Measurements from ENCODE around the gene CTBP2. TPM values are rescaled to one million over a fixed set of nuclear protein-coding genes. Genes with fewer than 3 reads are reported as not detected.

Gene CTBP2
- total and polyA plus RNA-seq, 4 donors, result 19.2 to 80.6 (median 63.2) TPM

DNA sequence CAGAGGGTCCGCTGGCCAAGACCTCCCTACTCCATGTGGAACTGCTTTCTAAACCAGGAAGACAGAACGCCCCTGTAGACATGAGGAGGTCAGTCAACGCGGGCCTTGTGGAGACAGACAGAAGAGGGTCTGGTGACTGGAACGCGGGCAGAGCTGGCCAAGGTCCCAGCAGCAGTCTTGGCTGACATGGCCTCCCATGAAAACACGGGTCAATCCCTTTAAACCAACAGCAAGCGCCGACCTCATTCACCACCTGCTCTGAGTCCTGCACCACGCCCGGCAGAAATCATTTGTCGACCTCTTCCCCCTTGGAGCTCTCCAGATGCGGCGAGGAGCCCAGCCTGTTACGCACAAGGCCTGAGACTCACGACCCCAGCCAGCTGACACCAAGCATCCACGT is 140.0 kb downstream of the CTBP2 start:
- no peak for DNase-seq
- H3K27me3 ChIP-seq (ENCODE audit: control insufficient read depth in 3 of 3, insufficient read depth in 3 of 3, low read length in 2 of 3), result no peaks in the 10 kb centered on the region
- TF ChIP-seq, protein P1, sequence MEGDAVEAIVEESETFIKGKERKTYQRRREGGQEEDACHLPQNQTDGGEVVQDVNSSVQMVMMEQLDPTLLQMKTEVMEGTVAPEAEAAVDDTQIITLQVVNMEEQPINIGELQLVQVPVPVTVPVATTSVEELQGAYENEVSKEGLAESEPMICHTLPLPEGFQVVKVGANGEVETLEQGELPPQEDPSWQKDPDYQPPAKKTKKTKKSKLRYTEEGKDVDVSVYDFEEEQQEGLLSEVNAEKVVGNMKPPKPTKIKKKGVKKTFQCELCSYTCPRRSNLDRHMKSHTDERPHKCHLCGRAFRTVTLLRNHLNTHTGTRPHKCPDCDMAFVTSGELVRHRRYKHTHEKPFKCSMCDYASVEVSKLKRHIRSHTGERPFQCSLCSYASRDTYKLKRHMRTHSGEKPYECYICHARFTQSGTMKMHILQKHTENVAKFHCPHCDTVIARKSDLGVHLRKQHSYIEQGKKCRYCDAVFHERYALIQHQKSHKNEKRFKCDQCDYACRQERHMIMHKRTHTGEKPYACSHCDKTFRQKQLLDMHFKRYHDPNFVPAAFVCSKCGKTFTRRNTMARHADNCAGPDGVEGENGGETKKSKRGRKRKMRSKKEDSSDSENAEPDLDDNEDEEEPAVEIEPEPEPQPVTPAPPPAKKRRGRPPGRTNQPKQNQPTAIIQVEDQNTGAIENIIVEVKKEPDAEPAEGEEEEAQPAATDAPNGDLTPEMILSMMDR (IDR thresholded peaks at IDR 0.05; ENCODE audit: control extremely low read depth, extremely low read depth), result no peak
- no peak overlapping the region for H3K4me3 ChIP-seq
- peaks cover 0 to 4% (median 0%) of the 10 kb centered on the region in 4 donors for H3K9me3 ChIP-seq (ENCODE audit: control insufficient read depth in 4 of 4, insufficient read depth in 3 of 4, low read length in 3 of 4)
- 94 to 95% methylated on average over 17 of the region's 17 CpGs for WGBS, 2 donors
- H3K36me3 ChIP-seq (ENCODE audit: control insufficient read depth in 4 of 4, insufficient read depth in 4 of 4, low read length in 4 of 4), result peaks cover 0 to 14% (median 5%) of the 10 kb centered on the region in 4 donors
- no peak overlapping the region for H3K9ac ChIP-seq (ENCODE audit: insufficient read depth in 1 of 2, low read length in 2 of 2)
- H3K27ac ChIP-seq (ENCODE audit: low read depth in 1 of 2, low read length in 1 of 2), result no peak overlapping the region
- ATAC-seq (ENCODE audit: insufficient read depth, low FRiP score), result no peak
- H3K4me1 ChIP-seq (ENCODE audit: control insufficient read depth in 5 of 5, insufficient read depth in 5 of 5, low read length in 5 of 5), result peaks cover 25 to 45% (median 31%) of the 10 kb centered on the region in 5 donors

DNA sequence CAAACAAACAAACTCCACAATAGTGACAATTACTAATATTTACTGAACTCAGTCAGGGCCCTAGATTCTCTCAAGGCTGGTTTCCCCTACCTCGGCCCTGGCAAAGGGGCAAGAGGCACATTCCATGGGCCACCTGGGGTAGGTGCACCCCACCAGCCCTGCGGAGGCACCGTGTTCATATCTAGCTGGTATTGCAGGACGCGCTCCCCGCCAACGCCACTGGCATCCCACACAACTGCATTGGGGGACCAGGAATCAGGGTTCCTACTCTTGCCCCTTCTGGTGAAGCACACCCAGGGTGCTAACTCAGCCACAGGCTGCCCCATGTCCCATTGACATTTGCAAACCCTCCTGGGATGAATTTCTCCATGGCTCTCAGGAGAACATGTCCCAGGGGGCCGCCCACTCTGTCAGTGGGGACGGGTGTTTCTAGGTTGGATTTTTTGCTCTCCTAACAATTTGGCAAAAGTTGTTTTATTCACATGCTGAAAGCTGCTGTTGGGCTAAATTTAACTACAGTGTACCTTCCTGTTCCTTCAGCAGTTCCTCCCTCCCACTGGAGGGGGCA is 141.7 kb downstream of the CTBP2 start:
- peaks cover 18 to 41% (median 34%) of the 10 kb centered on the region in 5 donors for H3K4me1 ChIP-seq (ENCODE audit: control insufficient read depth in 5 of 5, insufficient read depth in 5 of 5, low read length in 5 of 5)
- ATAC-seq (ENCODE audit: insufficient read depth, low FRiP score) (no peak), DNase-seq (no peak)
- H3K4me3 ChIP-seq, result no peak overlapping the region
- peaks cover 0 to 14% (median 6%) of the 10 kb centered on the region in 4 donors for H3K36me3 ChIP-seq (ENCODE audit: control insufficient read depth in 4 of 4, insufficient read depth in 4 of 4, low read length in 4 of 4)
- H3K27me3 ChIP-seq (ENCODE audit: control insufficient read depth in 3 of 3, insufficient read depth in 3 of 3, low read length in 2 of 3), result no peaks in the 10 kb centered on the region
- TF ChIP-seq, protein P1 (IDR thresholded peaks at IDR 0.05; ENCODE audit: control extremely low read depth, extremely low read depth), result no peak
- H3K9ac ChIP-seq (ENCODE audit: insufficient read depth in 1 of 2, low read length in 2 of 2), result no peak overlapping the region
- no peak overlapping the region for H3K27ac ChIP-seq (ENCODE audit: low read depth in 1 of 2, low read length in 1 of 2)
- 80 to 88% methylated on average over 9 of the region's 9 CpGs for WGBS, 2 donors
- peaks cover 0 to 4% (median 0%) of the 10 kb centered on the region in 4 donors for H3K9me3 ChIP-seq (ENCODE audit: control insufficient read depth in 4 of 4, insufficient read depth in 3 of 4, low read length in 3 of 4)

DNA sequence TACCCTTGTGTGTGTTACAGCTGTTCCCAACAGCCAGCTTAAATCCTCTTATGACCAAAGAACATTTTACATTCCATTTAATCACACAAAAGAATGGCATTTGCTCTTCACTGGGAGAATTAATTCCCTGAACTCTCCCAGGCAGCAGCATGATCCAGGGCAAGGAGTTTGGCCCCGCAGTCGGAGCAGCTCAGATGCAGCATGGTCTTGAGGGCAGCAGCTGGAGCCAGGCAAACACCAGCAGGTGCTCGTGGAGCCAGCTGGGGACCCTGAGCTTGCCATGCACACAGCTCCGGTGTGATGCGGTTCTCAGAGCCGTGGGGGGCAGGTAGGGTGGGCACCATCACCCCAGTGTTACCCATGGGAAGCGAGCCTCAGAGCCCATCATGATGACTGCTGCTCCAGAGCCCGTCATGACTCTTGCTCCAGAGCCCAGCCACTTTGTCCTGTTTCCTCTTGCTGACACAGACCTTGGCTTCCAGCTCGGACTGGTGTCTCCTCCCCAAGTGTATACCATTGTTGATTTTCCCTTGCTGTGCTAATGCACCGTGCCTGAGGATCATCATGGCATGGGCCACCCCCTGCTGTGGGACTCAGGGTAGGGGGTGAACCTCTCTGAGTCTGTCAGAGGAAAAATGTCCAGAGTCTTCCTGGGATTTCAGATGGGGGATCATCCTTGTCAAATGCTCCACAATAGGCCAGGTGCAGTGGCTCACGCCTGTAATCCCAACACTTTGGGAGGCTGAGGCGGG is 142.6 kb downstream of the CTBP2 start:
- peaks cover 0 to 14% (median 7%) of the 10 kb centered on the region in 4 donors for H3K36me3 ChIP-seq (ENCODE audit: control insufficient read depth in 4 of 4, insufficient read depth in 4 of 4, low read length in 4 of 4)
- peaks cover 0 to 4% (median 0%) of the 10 kb centered on the region in 4 donors for H3K9me3 ChIP-seq (ENCODE audit: control insufficient read depth in 4 of 4, insufficient read depth in 3 of 4, low read length in 3 of 4)
- ATAC-seq (ENCODE audit: insufficient read depth, low FRiP score) (no peak), DNase-seq (no peak)
- WGBS, 2 donors, result 90 to 91% methylated on average over 12 of the region's 12 CpGs
- no peak overlapping the region for H3K27ac ChIP-seq (ENCODE audit: low read depth in 1 of 2, low read length in 1 of 2)
- H3K4me1 ChIP-seq (ENCODE audit: control insufficient read depth in 5 of 5, insufficient read depth in 5 of 5, low read length in 5 of 5), result peaks cover 15 to 43% (median 33%) of the 10 kb centered on the region in 5 donors
- H3K9ac ChIP-seq (ENCODE audit: insufficient read depth in 1 of 2, low read length in 2 of 2), result no peak overlapping the region
- H3K4me3 ChIP-seq, result no peak overlapping the region
- TF ChIP-seq, protein P1 (IDR thresholded peaks at IDR 0.05; ENCODE audit: control extremely low read depth, extremely low read depth), result no peak
- no peaks in the 10 kb centered on the region for H3K27me3 ChIP-seq (ENCODE audit: control insufficient read depth in 3 of 3, insufficient read depth in 3 of 3, low read length in 2 of 3)
